Measurements from ENCODE around the gene JAM2. TPM values are rescaled to one million over a fixed set of nuclear protein-coding genes. Genes with fewer than 3 reads are reported as not detected.

JAM2 gene
- total RNA-seq, 1 experiment from 2014 or later: 1.7 TPM

GRCh38 chr21:25608044-25608737, 30.9 kb upstream of the JAM2 start:
- TF ChIP-seq, protein P1, sequence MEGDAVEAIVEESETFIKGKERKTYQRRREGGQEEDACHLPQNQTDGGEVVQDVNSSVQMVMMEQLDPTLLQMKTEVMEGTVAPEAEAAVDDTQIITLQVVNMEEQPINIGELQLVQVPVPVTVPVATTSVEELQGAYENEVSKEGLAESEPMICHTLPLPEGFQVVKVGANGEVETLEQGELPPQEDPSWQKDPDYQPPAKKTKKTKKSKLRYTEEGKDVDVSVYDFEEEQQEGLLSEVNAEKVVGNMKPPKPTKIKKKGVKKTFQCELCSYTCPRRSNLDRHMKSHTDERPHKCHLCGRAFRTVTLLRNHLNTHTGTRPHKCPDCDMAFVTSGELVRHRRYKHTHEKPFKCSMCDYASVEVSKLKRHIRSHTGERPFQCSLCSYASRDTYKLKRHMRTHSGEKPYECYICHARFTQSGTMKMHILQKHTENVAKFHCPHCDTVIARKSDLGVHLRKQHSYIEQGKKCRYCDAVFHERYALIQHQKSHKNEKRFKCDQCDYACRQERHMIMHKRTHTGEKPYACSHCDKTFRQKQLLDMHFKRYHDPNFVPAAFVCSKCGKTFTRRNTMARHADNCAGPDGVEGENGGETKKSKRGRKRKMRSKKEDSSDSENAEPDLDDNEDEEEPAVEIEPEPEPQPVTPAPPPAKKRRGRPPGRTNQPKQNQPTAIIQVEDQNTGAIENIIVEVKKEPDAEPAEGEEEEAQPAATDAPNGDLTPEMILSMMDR (conservative IDR thresholded peaks at IDR 0.05; ENCODE audit: low read depth, low read length): peak; percentile 95
- no peak for TF ChIP-seq EZH2 (IDR thresholded peaks at IDR 0.05; ENCODE audit: borderline replicate concordance, low read depth, low read length, poor library complexity, severe bottlenecking)
- Histone ChIP-seq H3K27ac (ENCODE audit: low read depth, low read length, poor library complexity, severe bottlenecking) (no peak overlapping the region), H3K27me3 (replicated peaks; ENCODE audit: insufficient read depth, low read depth, low read length, poor library complexity) (no peaks in the 10 kb centered on the region), H3K36me3 (ENCODE audit: insufficient read depth, low read length, poor library complexity, severe bottlenecking) (peaks cover 21% of the 10 kb centered on the region), H3K9me3 (ENCODE audit: low read depth, low read length, poor library complexity, severe bottlenecking) (no peaks in the 10 kb centered on the region), H3K4me1 (ENCODE audit: insufficient read depth, low read length, poor library complexity, severe bottlenecking) (peaks cover 4% of the 10 kb centered on the region), H3K4me3 (ENCODE audit: low read depth, low read length, poor library complexity, severe bottlenecking) (peak overlapping the region; percentile 86)
- no TSS peak for BruUV-seq (replicated peaks)
- peak; percentile 88 for DNase-seq (ENCODE audit: low spot score)
- intact Hi-C loops (cut with micrococcal nuclease; ENCODE audit: unreplicated experiment): loop anchor here (1.0 to 10.0 kb wide), 8 partner anchors 100 to 1237 kb away; partner anchors contain the start of gene ADAMTS1
- CTCF ChIA-PET: interaction anchor here (0.6 to 1.3 kb wide), 5 partner anchors 117 to 486 kb away, joined by 3 to 4 read pairs (median 4); no protein-coding TSS in a partner anchor
- POLR2A ChIA-PET (ENCODE audit: low non-redundant PET): no interaction called here

GRCh38 chr21:25614441-25614840, 24.6 kb upstream of the JAM2 start:
- no TSS peak for BruUV-seq (replicated peaks)
- POLR2A ChIA-PET (ENCODE audit: low non-redundant PET): no interaction called here
- intact Hi-C loops (cut with micrococcal nuclease; ENCODE audit: unreplicated experiment): no loop called here
- Histone ChIP-seq H3K4me1 (ENCODE audit: insufficient read depth, low read length, poor library complexity, severe bottlenecking) (no peaks in the 10 kb centered on the region), H3K4me3 (ENCODE audit: low read depth, low read length, poor library complexity, severe bottlenecking) (no peak overlapping the region), H3K36me3 (ENCODE audit: insufficient read depth, low read length, poor library complexity, severe bottlenecking) (no peaks in the 10 kb centered on the region), H3K27ac (ENCODE audit: low read depth, low read length, poor library complexity, severe bottlenecking) (no peak overlapping the region), H3K27me3 (replicated peaks; ENCODE audit: insufficient read depth, low read depth, low read length, poor library complexity) (peaks cover 15% of the 10 kb centered on the region), H3K9me3 (ENCODE audit: low read depth, low read length, poor library complexity, severe bottlenecking) (no peaks in the 10 kb centered on the region)
- TF ChIP-seq, protein P1 (conservative IDR thresholded peaks at IDR 0.05; ENCODE audit: low read depth, low read length): no peak
- no peak for TF ChIP-seq EZH2 (IDR thresholded peaks at IDR 0.05; ENCODE audit: borderline replicate concordance, low read depth, low read length, poor library complexity, severe bottlenecking)
- CTCF ChIA-PET: interaction anchor here (0.7 kb wide), 1 partner anchor 1219 kb away, joined by 6 read pairs; no protein-coding TSS in a partner anchor
- no peak for DNase-seq (ENCODE audit: low spot score)

GRCh38 chr21:25615880-25616279, 23.2 kb upstream of the JAM2 start:
- Histone ChIP-seq H3K27ac (ENCODE audit: low read depth, low read length, poor library complexity, severe bottlenecking) (no peak overlapping the region), H3K4me3 (ENCODE audit: low read depth, low read length, poor library complexity, severe bottlenecking) (no peak overlapping the region), H3K27me3 (replicated peaks; ENCODE audit: insufficient read depth, low read depth, low read length, poor library complexity) (peaks cover 15% of the 10 kb centered on the region), H3K36me3 (ENCODE audit: insufficient read depth, low read length, poor library complexity, severe bottlenecking) (no peaks in the 10 kb centered on the region), H3K9me3 (ENCODE audit: low read depth, low read length, poor library complexity, severe bottlenecking) (no peaks in the 10 kb centered on the region), H3K4me1 (ENCODE audit: insufficient read depth, low read length, poor library complexity, severe bottlenecking) (no peaks in the 10 kb centered on the region)
- TF ChIP-seq, protein P1 (conservative IDR thresholded peaks at IDR 0.05; ENCODE audit: low read depth, low read length): no peak
- TF ChIP-seq EZH2 (IDR thresholded peaks at IDR 0.05; ENCODE audit: borderline replicate concordance, low read depth, low read length, poor library complexity, severe bottlenecking): no peak
- CTCF ChIA-PET: no interaction called here
- DNase-seq (ENCODE audit: low spot score): no peak
- no TSS peak for BruUV-seq (replicated peaks)
- POLR2A ChIA-PET (ENCODE audit: low non-redundant PET): no interaction called here
- intact Hi-C loops (cut with micrococcal nuclease; ENCODE audit: unreplicated experiment): no loop called here

Measured in A673 (cell line).